Neural cell (in vitro differentiated cells): ENCODE measurements around the gene P3H1. TPM values are rescaled to one million over a fixed set of nuclear protein-coding genes. Genes with fewer than 3 reads are reported as not detected.

ENCODE experiments used
- H2AFZ ChIP-seq: fragments of 200-600, 300-800 bp; sonication (generic), shearing (Covaris generic); 2 replicates; pipeline ENCODE4 v1.6.0; 2014; ENCODE audit warnings: low read depth, mild to moderate bottlenecking, antibody characterized with exemption, low read length, moderate library complexity
- H3F3A ChIP-seq: fragments of 200-600 bp; shearing (Covaris generic); 2 replicates; pipeline ENCODE4 v1.6.1; 2016; ENCODE audit warnings: mild to moderate bottlenecking, moderate library complexity, mixed read lengths, antibody characterized with exemption, low read length; ENCODE audit not compliant: insufficient read depth, poor library complexity, severe bottlenecking
- H3K27ac ChIP-seq: fragments of 200-600, 300-800 bp; sonication (generic), shearing (Covaris generic); 2 replicates; pipeline ENCODE4 v1.5.1; 2014; ENCODE audit warnings: mild to moderate bottlenecking, low read length, moderate library complexity
- H3K27me3 ChIP-seq: fragments of 300-800, 200-600 bp; sonication (generic), shearing (Covaris generic); 2 replicates; pipeline ENCODE4 v1.6.0; 2014; ENCODE audit warnings: mild to moderate bottlenecking, low read depth, low read length, moderate library complexity; ENCODE audit not compliant: insufficient read depth
- H3K36me3 ChIP-seq: fragments of 300-800, 200-600 bp; sonication (generic), shearing (Covaris generic); 2 replicates; pipeline ENCODE4 v1.5.1; 2014; ENCODE audit warnings: mild to moderate bottlenecking, antibody characterized with exemption, low read length, moderate library complexity; ENCODE audit not compliant: insufficient read depth
- H3K4me2 ChIP-seq: fragments of 300-800, 200-600 bp; sonication (generic), shearing (Covaris generic); 2 replicates; pipeline ENCODE4 v1.6.0; 2014; ENCODE audit warnings: mild to moderate bottlenecking, low read length
- H3K4me3 ChIP-seq: fragments of 300-800, 200-600 bp; sonication (generic), shearing (Covaris generic); 2 replicates; pipeline ENCODE4 v1.5.1; 2014; ENCODE audit warnings: mild to moderate bottlenecking, low read length, moderate library complexity
- H3K79me2 ChIP-seq: fragments of 200-600 bp; shearing (Covaris generic); replicated peaks from 2 replicates; pipeline ENCODE4 v1.6.0; 2014; ENCODE audit warnings: mild to moderate bottlenecking, low read length, moderate library complexity; ENCODE audit not compliant: insufficient read depth
- H3K9ac ChIP-seq: fragments of 300-800, 200-600 bp; sonication (generic), shearing (Covaris generic); 2 replicates; pipeline ENCODE4 v1.6.1; 2016; ENCODE audit warnings: mild to moderate bottlenecking, low read length, mixed read lengths
- H3K9me2 ChIP-seq: fragments of 200-600 bp; shearing (Covaris generic); 2 replicates; pipeline ENCODE4 v1.6.1; 2016; ENCODE audit warnings: mild to moderate bottlenecking, low read length, mixed read lengths; ENCODE audit not compliant: insufficient read depth
- H3K9me3 ChIP-seq: fragments of 200-600, 300-800 bp; sonication (generic), shearing (Covaris generic); 2 replicates; pipeline ENCODE4 v1.6.1; 2016; ENCODE audit warnings: mild to moderate bottlenecking, mixed run types, low read length, moderate library complexity, mixed read lengths
- H4K20me1 ChIP-seq: fragments of 200-600 bp; shearing (Covaris generic); 2 replicates; pipeline ENCODE4 v1.6.1; 2016; ENCODE audit warnings: mild to moderate bottlenecking, mixed run types; ENCODE audit not compliant: insufficient read depth
- EP300 ChIP-seq: fragments of 450-650 bp; conservative IDR thresholded peaks from 2 replicates; pipeline ENCODE4 v1.6.1; 2014; ENCODE audit warnings: antibody characterized with exemption, mild to moderate bottlenecking, moderate library complexity; ENCODE audit not compliant: poor library complexity, severe bottlenecking
- EZH2 ChIP-seq: fragments of 200-600, 300-800 bp; shearing (Covaris generic), sonication (generic); IDR thresholded peaks from 2 replicates; pipeline ENCODE4 v1.6.1; 2014; ENCODE audit warnings: antibody characterized with exemption, low read length, borderline replicate concordance, mild to moderate bottlenecking; ENCODE audit not compliant: insufficient read depth, poor library complexity, severe bottlenecking
- MXI1 ChIP-seq: fragments of 450-650 bp; conservative IDR thresholded peaks from 2 replicates; pipeline ENCODE4 v1.6.1; 2014; ENCODE audit warnings: antibody characterized with exemption, mild to moderate bottlenecking; ENCODE audit not compliant: poor library complexity, severe bottlenecking
- POLR2AphosphoS5 ChIP-seq: IDR thresholded peaks from 2 replicates; pipeline ENCODE4 v1.6.1; 2012
- RAD21 ChIP-seq: fragments of 450-650 bp; conservative IDR thresholded peaks from 2 replicates; pipeline ENCODE4 v1.6.1; 2014; ENCODE audit warnings: antibody characterized with exemption, mild to moderate bottlenecking, moderate library complexity
- SMC3 ChIP-seq: fragments of 450-650 bp; conservative IDR thresholded peaks from 2 replicates; pipeline ENCODE4 v1.6.1; 2014; ENCODE audit warnings: antibody characterized with exemption, mild to moderate bottlenecking, moderate library complexity; ENCODE audit not compliant: poor library complexity
- TAF1 ChIP-seq: IDR thresholded peaks from 2 replicates; pipeline ENCODE4 v1.6.1; 2012; ENCODE audit warnings: low read depth
- polyA minus RNA-seq: library from RNA; depleted of rRNA, polyadenylated mRNA; stranded (reverse); fragments of >200 nt; gene quantifications from 2 replicates; pipeline ENCODE4 v1.2.3, GENCODE V29; 2014
- polyA plus RNA-seq: library from polyadenylated mRNA; depleted of rRNA; stranded (reverse); fragments of >200 nt; gene quantifications from 2 replicates; pipeline ENCODE4 v1.2.3, GENCODE V29; 2014
- TF ChIP-seq, protein P1 (sequence below): IDR thresholded peaks from 2 replicates; pipeline ENCODE4 v1.6.1; 2012; ENCODE audit warnings: borderline replicate concordance
- TF ChIP-seq, protein P2 (sequence below): fragments of 450-650 bp; IDR thresholded peaks from 2 replicates; pipeline ENCODE4 v1.5.1; 2014; ENCODE audit warnings: antibody characterized with exemption, mild to moderate bottlenecking, moderate library complexity; ENCODE audit not compliant: poor library complexity, severe bottlenecking

Gene P3H1, protein sequence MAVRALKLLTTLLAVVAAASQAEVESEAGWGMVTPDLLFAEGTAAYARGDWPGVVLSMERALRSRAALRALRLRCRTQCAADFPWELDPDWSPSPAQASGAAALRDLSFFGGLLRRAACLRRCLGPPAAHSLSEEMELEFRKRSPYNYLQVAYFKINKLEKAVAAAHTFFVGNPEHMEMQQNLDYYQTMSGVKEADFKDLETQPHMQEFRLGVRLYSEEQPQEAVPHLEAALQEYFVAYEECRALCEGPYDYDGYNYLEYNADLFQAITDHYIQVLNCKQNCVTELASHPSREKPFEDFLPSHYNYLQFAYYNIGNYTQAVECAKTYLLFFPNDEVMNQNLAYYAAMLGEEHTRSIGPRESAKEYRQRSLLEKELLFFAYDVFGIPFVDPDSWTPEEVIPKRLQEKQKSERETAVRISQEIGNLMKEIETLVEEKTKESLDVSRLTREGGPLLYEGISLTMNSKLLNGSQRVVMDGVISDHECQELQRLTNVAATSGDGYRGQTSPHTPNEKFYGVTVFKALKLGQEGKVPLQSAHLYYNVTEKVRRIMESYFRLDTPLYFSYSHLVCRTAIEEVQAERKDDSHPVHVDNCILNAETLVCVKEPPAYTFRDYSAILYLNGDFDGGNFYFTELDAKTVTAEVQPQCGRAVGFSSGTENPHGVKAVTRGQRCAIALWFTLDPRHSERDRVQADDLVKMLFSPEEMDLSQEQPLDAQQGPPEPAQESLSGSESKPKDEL
- polyA plus RNA-seq (32.4 and 47.6 TPM in 2 replicates), polyA minus RNA-seq (23.5 and 25.6 TPM in 2 replicates)

DNA sequence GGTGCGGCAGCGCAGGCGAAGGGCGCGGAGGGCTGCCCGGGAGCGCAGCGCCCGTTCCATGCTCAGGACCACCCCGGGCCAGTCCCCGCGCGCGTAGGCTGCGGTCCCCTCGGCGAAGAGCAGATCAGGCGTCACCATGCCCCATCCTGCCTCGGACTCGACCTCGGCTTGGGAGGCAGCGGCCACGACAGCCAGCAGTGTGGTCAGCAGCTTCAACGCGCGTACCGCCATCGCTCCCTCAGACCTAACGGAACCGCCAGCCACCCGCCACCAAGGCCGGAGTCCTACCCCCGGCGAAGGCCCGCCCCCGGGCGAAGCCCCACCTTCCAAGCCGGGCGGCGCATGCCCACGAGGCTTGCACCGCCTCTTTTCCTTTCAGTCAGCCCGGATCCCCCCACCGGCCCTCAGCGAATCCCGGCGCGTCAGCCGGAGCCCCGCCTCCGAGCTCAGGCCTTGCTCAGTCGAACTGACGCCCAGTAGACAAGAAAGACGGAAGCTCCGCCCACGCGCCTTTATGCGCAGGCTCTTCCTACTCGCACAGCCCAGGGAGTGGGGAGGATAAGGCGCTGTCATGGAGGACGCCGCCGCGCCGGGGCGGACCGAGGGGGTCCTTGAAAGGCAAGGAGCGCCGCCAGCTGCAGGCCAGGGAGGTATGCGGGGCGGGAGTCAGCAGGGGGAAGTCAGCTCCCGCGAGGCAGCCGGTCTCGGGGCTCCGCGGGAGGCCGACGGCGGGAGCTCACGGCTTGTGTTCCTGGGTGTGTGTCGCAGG, at the start of gene P3H1, which contains the start of gene C1orf50:
Gene P3H1, minus strand, starts transcription at position 288 of the 769 bp plus-strand sequence. Its CDS starts 57 bp downstream, at position 231.
Gene C1orf50, plus strand, starts transcription at position 509 of the 769 bp plus-strand sequence. Its CDS starts 63 bp downstream, at position 572.
- no peaks in the 10 kb centered on the region for H3F3A ChIP-seq
- H3K27ac ChIP-seq: peak within 1 kb of the TSS; percentile 94
- peaks cover 76% of the 10 kb centered on the region for H3K79me2 ChIP-seq
- H3K9me2 ChIP-seq: no peaks in the 10 kb centered on the region
- H3K9ac ChIP-seq: peak within 1 kb of the TSS; percentile 96
- TF ChIP-seq, protein P1, sequence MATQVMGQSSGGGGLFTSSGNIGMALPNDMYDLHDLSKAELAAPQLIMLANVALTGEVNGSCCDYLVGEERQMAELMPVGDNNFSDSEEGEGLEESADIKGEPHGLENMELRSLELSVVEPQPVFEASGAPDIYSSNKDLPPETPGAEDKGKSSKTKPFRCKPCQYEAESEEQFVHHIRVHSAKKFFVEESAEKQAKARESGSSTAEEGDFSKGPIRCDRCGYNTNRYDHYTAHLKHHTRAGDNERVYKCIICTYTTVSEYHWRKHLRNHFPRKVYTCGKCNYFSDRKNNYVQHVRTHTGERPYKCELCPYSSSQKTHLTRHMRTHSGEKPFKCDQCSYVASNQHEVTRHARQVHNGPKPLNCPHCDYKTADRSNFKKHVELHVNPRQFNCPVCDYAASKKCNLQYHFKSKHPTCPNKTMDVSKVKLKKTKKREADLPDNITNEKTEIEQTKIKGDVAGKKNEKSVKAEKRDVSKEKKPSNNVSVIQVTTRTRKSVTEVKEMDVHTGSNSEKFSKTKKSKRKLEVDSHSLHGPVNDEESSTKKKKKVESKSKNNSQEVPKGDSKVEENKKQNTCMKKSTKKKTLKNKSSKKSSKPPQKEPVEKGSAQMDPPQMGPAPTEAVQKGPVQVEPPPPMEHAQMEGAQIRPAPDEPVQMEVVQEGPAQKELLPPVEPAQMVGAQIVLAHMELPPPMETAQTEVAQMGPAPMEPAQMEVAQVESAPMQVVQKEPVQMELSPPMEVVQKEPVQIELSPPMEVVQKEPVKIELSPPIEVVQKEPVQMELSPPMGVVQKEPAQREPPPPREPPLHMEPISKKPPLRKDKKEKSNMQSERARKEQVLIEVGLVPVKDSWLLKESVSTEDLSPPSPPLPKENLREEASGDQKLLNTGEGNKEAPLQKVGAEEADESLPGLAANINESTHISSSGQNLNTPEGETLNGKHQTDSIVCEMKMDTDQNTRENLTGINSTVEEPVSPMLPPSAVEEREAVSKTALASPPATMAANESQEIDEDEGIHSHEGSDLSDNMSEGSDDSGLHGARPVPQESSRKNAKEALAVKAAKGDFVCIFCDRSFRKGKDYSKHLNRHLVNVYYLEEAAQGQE: peak; percentile 72
- no peak for TF ChIP-seq MXI1
- TF ChIP-seq RAD21: no peak
- TF ChIP-seq EZH2: no peak
- peak; percentile 49 for TF ChIP-seq EP300
- peak; percentile 93 for TF ChIP-seq TAF1
- TF ChIP-seq SMC3: no peak
- TF ChIP-seq, protein P2, sequence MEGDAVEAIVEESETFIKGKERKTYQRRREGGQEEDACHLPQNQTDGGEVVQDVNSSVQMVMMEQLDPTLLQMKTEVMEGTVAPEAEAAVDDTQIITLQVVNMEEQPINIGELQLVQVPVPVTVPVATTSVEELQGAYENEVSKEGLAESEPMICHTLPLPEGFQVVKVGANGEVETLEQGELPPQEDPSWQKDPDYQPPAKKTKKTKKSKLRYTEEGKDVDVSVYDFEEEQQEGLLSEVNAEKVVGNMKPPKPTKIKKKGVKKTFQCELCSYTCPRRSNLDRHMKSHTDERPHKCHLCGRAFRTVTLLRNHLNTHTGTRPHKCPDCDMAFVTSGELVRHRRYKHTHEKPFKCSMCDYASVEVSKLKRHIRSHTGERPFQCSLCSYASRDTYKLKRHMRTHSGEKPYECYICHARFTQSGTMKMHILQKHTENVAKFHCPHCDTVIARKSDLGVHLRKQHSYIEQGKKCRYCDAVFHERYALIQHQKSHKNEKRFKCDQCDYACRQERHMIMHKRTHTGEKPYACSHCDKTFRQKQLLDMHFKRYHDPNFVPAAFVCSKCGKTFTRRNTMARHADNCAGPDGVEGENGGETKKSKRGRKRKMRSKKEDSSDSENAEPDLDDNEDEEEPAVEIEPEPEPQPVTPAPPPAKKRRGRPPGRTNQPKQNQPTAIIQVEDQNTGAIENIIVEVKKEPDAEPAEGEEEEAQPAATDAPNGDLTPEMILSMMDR: peak; percentile 45
- peak; percentile 97 for TF ChIP-seq POLR2AphosphoS5
- no peaks in the 10 kb centered on the region for H3K36me3 ChIP-seq
- peak within 1 kb of the TSS; percentile 98 for H3K4me3 ChIP-seq
- H3K9me3 ChIP-seq: no peaks in the 10 kb centered on the region
- no peaks in the 10 kb centered on the region for H4K20me1 ChIP-seq
- peak within 1 kb of the TSS; percentile 90 for H3K4me2 ChIP-seq
- H2AFZ ChIP-seq: peak within 1 kb of the TSS; percentile 78
- no peaks in the 10 kb centered on the region for H3K27me3 ChIP-seq
